ENCODE measurements around the gene ZDHHC12.

Gene ZDHHC12

DNA sequence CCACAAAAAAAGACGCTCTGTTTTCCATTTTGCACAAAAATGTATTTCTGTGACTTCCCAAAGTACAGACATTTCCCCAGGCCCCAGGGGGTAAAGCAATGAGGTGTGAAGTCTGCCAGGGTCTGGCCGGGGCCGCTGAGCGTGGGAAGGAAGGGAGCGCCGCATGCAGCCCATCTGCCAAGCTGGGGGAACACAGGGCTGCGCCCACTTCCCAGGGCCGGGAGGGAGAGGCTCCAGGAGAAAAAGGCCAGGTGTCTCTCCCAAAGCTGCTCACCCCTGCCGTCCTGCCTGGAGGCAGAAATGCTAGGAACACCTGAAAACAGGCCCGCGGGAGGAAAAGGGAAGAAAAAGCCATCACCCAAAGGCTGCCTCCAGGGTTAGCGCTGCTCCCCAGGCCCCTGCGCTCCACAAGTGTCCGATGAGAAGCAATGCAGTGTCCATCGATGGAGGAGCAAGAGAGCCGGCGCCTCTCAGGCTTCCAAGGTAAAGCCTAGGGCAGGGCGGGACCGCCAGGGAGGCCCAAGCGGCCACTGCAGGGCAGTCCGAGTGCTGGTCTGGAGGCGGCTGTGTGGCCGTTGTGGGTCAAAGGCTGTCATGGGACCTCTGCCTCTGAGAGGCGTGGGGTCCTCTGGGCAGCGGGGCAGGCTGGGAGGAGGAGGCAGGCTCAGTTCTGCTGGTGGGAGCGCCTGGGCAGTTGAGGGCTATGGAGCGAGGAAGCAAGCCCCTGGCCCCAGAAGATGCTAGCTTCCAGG, 6.0 kb upstream of the ZDHHC12 start:
- DNase-seq = no peak

DNA sequence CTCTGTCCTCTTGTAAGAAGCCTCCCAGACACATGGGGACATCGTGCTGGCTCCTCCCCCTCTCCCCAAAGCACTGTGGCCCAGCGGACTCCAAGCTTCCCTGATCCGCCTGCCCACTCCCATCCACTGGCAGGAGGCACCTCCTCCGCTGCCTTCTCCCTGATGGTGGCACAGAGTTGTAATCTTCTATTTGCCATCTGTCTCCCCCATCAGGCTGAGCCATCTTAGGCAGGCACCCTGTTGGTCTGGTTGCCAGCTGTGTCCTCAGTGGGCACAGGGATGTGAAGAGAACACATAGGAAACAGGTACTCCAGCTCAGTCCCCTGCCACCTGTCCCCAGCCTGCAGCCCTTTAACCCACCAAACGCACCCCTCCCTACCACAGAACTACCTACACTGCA, 5.4 kb upstream of the ZDHHC12 start:
- no peak for DNase-seq

DNA sequence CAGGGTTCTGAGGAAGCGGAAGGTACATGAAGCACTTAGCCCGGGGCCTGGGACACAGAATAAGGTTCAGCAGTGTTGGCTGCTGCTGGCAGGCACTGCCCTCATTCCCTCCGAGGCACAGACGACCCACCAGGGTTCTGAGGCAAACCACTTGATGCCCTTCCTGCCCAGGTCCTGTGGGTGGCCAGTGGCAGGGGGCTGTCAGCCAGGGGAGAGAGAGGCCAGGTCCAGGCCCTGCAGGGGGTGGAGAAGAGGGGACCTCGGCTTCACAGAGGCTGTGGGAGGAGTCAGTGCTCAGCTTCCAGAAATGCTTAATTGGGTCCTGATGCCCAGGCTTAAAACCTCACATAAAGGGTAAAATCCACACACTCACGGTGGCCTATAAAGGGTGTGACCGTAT, 4.4 kb upstream of the ZDHHC12 start:
- DNase-seq = no peak

DNA sequence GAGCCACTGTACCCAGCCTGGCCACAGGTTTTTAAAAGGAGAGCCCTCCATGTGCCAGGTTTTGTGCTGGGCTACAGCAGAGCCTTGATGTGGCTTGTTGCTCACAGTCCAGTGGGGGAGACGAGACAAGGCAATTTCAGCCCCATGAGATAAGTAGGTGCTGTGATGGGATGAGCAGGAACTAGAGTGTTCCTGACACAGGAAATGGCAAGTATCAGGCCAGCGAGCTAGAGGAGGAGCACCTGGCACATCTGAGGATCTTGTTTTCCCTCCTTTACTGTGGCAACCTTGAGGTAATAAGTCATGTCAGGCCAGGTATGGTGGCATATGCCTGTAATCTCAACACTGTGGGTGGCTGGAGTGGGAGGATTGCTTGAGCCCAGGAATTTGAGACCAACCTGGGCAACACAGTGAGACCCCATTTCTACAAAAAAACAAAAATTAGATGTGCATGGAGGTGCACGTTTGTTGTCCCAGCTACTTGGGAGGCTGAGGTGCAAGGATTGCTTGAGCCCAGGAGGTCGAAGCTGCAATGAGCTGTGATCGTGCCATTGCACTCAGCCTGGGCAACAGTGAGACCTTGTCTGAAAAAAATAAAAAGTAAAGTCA, 3.8 kb upstream of the ZDHHC12 start:
- DNase-seq = no peak

DNA sequence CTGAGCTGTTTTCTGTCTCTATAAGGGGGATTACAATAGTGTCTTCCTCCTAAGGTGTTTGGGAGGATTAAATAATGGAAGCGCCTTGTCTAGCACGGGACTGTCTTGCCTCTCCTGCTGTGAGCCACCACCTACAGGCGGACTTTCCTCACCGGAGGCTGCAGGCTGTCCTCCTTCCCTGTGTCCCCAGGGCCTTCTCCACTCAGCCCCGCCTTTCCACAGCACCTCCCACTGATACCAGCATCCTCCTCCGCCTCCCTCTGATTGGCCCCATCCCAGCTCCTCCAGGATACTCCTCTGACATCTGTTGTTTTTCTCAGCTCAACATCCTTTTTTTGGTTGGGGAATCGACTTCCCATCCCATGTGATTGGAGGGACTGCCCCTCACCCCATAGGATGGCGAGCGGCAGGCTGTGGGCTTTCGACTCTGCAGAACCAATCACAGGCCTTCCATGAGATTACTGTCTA, 851 bp upstream of the ZDHHC12 start:
- DNase-seq = peak; percentile 75 to 76

DNA sequence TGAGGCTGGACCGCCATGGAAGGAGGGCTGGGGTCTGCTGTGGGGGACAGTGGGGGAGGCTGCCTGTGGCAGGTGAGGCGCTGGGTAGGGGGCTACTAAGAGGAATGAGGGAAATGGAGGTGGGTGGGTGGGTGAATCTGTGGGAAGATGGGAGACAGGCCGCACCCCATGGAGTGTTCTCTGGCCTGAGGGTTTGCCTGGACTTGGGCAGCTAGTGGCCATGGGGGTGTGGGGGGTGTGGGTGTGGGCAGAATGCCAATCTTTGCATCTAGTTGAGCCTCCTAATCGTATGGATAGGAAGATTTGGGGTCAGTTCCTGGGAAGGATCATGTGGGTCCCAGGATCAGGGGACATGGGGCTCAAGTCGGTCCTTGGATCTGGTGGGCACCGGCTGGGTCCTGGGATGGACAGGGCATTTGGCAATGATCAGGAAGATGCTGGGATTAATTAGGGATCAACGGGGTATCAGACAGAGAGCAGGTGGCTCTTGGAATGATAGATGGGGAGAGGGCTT, 518 bp downstream of the ZDHHC12 start:
- no peak for DNase-seq

DNA sequence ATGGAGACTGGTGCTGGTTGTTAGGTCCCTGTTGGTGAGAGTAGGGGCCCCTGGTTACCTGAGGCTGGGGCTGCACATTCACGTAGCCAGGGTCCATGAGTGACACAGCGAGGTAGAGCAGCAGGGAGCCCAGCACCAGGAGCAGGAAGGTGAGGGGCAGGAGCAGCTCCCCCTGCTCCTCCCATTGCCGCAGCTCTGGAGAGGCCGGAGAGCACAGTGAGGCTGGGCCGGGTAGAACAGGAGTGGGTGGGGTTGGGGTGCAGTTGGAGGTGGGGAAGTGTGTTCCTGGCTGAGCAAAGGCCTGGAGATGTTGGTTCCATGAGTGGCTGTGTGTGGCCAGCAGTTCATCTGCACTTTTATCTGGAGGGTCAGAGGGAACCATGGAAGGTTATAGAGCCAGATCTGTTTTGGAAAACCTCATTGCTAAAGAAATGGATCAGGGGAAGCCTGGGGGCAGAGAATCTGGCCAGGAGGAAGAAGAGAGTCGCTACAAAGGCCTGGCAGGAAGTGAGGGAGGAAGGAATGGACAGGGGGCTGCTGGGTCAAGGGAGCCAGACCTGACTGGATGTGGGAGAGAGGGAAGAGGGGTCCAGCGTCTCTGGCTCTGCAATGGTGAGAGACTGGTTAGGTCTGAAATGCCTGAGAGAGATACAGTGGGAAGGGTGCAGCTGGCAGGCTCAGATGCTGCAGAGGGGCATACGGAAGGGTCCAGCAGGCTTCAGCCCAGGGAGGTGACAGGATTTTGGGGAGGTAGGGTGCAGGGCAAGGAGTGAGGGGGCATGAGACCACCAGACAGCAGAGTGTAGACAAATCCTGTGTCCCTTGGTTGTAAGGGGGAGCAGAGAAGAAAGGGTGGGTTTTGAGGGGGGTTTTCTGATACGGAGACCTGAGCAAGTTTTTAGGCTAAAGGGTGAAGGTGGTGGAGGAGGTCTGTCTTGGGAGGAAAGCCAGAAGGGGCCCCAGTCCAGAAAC, 1.3 kb downstream of the ZDHHC12 start:
- DNase-seq = no peak

DNA sequence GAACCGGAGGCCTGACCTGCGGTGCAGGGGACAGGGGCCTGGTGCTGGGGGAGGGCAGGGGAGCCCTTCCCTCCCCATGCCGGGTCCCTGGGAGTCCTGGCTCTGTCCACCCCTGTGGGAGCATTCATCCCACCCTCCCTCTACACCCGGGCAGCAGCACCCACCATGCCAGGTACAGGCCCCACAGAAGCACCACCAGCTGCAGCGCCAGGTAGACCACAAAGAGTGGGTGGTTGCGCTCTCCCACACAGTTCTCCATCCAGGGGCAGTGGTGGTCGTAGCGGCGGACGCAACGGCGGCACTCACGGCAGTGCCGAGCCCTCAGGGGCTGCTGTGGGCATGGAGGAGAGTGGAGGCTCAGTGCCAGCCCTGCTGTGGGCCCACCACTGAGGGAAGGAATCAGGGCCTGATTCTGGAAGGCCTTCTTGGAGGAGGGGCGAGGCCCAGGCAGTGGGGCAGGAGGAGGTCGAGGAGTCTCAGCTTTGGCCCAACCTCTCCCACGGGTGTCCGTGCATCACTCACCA, 2.4 kb downstream of the ZDHHC12 start:
- DNase-seq = no peak

DNA sequence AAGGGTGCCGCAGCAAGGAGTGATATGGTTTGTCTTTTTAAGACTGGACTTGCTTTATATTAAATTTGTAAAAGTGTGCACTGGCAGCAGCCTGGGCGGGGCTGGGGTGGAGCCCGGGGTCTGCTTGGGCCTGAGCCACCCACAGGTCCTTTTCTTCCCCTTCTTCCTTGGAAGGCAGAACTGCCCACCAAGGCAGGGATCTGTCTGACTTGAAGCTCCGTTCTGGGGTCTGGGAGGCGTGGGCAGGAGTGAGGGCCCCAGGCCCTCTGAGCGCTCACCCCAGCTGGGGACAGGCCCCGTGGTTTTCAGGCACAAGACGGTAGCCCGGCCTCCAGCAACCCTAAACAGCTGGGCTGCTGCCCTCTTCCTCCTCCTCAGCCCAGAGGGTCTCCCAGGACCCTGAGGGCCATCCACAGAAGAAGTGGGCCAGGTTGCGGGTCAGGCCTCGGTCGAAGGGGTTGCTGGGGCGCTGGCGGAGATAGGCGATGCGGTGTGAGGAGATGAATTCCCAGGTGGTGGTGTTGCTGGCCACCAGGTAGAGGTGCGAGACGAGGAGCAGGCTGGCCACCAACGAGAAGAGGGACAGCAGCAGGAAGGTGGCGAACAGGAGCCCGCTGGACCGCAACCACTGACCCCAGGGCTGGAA, 3.0 kb downstream of the ZDHHC12 start:
- no peak for DNase-seq

DNA sequence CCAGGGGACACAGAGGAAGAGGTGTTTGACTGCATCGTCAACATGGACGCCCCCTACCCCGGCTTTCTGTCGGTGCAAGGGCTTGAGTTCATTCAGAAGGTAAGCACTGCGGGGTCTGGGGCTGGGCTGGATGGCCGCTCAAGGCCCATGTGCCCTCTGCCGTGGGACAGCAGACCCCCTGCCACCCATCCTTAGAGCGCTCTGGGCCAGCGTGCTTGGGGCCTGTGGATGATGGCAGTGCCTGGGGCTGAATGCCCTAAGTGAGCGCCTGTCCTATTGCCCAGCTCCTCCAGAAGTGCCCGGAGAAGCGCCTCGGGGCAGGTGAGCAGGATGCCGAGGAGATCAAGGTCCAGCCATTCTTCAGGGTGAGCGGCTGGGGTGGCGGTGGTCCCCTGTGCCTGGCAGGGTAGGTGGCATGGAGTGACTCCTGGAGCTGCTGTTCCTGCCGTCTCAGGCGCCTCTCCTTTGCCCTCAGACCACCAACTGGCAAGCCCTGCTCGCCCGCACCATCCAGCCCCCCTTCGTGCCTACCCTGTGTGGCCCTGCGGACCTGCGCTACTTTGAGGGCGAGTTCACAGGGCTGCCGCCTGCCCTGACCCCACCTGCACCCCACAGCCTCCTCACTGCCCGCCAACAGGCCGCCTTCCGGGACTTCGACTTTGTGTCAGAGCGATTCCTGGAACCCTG, 3.9 kb downstream of the ZDHHC12 start:
- no peak for DNase-seq

DNA sequence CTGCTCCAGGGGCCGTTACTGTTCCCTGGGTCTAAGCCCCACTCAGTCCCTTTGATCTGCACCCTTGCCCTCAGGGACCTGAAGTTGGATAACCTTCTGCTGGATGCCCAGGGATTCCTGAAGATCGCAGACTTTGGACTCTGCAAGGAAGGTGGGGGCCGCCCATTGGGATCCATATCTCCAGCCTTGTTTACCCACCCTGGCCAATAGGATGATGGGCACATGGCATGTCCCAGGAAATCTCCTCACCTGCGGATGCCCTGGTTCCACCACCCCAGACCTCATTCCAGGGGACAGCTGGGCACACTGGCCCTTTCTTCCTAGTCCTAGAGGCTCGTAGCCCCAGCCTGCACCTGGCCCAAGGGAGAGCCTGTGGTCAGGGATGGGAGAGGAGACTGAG, 5.5 kb downstream of the ZDHHC12 start:
- DNase-seq = no peak

DNA sequence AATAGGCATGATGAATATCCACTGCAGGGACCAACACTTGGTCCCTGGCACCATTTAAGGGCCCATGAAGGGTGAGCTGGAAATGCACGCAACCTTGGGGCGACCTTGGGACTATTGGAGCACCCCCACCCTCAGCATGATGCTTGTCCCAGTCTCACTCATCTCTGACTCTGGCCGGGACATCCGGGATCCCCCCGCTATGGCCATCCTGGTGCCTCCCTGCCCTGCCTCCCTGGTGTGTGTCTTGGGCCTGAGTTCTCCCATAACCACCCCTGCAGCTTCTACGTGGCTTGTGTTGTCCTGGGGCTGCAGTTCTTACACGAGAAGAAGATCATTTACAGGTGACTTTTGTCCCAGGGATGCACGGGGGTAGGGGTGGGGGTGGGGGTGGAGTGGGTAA, 5.9 kb downstream of the ZDHHC12 start:
- DNase-seq = no peak

DNA sequence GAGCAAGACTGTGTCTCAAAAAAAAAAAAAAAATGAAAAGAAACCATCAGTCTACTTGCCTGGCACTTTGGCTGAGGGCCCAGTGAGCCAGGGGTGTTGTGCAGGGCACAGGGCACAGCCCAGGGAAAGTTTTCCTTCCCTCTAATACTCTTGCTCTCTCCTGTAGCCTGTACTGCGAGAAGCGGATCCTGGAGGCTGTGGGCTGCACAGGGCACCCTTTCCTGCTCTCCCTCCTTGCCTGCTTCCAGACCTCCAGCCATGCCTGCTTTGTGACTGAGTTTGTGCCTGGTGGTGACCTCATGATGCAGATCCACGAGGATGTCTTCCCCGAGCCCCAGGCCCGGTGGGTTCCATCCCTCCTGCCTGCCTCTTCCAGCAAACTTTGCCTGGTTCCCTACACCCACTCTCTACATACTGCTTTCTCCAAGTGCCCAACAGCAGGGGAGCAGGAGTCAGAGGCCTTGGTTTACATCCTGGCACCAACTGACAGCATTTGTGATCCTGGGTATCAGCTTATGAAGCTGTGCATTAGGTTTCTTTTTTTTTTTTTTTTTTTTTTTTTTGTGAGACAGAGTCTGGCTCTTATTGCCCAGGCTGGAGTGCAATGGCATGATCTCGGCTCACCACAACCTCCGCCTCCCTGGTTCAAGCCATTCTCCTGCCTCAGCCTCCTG, 7.2 kb downstream of the ZDHHC12 start:
- DNase-seq = no peak

DNA sequence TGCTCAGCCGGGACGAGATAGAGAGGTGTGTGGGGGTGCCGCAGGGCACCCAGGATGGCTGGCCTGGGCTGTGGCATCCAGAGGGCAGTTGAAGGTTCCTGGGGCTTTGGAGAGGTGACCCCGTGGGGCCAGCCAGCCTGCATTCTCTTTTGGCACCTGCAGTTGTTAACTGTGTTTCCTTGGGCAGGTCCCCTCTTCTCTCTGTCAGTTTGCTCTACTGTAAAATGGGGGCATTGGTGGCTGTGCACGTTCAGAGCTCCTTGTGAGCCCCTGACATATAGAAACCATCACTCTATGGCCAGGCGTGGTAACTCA, 8.5 kb downstream of the ZDHHC12 start:
- no peak for DNase-seq

DNA sequence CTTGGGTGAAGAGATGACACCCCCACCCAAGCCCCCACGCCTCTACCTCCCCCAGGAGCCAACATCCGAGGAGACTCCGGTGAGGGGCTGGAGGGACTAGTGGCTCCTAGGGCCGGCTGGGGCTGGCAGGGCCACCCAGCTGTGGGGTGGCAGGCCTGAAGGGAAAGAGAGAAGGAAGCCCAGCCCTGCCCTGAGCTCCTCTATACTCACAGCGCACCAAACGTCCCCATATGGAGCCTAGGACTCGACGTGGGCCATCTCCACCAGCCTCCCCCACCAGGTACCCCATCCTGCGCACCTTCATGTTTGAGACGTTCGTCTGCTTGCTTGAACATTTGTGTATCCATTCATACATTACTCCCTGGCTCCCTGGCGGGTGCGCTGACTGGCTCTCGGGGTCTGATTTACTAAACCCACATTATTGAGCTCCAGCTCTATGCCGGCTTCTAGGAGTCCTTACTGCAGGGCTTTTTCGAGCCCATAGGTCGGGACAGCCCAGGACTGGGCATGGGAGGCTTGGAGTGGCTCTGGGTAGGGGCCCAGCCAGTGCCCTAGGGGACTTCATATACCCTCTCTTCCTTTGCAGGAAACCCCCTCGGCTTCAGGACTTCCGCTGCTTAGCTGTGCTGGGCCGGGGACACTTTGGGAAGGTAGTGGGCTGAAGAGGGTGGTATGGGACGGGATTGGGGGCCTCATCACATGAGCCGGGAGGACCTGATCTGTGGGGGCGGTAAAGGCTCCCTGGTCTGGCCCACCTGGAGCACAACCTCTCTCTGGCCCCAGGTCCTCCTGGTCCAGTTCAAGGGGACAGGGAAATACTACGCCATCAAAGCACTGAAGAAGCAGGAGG, 9.1 kb downstream of the ZDHHC12 start:
- DNase-seq = no peak

DNA sequence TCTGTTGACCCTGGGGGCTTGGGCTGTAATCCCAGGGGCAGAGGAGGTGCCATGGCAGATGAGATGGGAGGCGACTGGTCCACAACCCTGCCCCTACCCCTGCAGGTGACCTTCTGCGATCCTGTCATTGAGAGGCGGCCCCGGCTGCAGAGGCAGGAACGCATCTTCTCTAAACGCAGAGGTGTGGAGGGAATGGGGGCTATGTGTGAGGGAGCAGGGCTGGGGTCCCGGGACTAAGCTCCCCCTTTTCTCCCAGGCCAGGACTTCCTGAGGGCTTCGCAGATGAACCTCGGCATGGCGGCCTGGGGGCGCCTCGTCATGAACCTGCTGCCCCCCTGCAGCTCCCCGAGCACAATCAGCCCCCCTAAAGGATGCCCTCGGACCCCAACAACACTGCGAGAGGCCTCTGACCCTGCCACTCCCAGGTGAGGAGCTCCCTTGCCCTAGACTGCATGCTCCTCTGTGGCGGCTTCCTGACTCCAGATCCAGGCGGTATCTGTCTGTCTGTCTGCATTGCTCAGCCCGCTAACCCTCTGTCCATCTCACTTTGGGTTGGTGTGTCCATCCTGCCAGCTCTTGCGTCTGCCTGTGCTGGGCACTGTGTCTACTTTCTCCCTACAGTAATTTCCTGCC, 9.9 kb downstream of the ZDHHC12 start:
- no peak for DNase-seq

DNA sequence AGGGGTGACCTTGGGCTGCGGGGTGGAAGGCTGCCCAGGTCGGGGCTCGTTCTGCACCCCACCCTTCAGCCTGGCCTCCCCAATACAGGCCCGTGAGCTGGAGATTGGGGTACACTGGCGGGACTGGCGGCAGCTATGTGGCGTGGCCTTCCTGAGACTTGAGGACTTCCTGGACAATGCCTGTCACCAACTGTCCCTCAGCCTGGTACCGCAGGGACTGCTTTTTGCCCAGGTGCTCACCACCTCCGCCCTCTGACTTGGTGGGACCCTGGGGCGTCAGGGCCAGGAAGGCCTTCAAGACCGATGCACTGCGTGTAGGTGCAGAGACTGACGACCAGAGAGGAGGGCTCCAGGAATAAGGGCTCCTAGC, 10.5 kb downstream of the ZDHHC12 start:
- DNase-seq = no peak

DNA sequence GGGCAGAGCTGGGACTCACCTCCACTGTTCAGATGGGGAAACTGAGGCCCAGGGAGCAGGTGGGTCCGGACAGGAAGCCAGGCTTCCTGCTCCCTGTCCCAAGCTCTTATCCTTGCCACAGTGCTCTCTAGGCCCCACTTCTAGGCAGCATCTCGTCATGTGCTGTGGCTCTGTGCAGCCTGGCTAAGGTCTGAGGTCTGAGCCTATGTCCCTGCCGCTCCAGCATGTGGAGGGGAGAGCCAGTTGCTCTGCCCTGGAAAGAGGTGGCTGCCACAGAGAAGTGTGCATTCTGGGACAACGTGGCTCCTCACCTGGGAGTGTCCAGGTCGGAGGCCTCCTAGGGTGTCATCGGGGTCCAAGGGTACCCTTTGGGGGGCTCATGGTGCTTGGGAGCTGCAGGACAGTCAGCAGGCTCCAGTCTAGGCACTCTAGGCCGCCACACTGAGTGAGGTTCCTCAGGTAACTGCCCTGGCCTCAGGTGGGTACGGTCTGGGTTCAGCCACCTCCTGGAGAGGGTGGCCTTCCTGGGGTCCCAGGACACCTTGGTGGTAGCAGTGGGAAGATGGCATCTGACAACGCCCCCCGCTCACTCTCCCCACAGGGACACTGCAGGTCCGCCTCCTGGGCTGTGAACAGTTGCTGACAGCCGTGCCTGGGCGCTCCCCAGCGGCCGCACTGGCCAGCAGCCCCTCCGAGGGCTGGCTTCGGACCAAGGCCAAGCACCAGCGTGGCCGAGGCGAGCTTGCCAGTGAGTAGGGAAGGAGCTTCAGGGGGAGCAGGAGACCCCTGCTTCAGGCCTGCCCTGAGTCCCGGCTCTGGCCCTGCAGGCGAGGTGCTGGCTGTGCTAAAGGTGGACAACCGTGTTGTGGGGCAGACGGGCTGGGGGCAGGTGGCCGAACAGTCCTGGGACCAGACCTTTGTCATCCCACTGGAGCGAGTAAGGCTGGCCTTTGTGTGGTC, 11.2 kb downstream of the ZDHHC12 start:
- DNase-seq = no peak

DNA sequence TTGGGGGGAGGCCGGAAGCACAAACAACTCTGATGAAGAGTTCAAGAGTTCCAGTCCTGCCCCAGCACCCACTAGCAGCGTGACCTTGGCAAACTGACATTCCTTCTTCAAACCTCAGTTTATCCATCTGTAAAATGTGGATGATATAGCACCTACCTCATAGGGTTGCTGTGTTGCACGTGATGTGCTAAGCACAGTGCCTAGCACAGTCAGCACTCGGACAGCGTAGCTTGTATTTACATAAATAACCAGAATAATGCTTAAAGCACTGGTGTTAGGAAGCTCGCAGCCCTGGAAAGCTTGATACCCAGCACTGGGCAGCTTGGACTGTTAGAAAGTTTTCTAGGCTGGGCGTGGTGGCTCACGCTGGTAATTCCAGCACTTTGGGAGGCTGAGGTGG, 16.5 kb downstream of the ZDHHC12 start:
- DNase-seq = no peak
